K562 (cell line): ENCODE measurements around the gene INMT. TPM values are rescaled to one million over a fixed set of nuclear protein-coding genes. Genes with fewer than 3 reads are reported as not detected.
A peak's percentile ranks its signal among the peaks of the same experiment; 100 is the strongest.

Source experiments
- ATAC-seq: fragments of 200-7000 bp; cut with Tn5 transposase; 3 replicates; pipeline ENCODE4 v1.9.1; 2020; ENCODE audit warnings: moderate library complexity
- BruUV-seq: library from RNA; stranded (reverse); fragments of 400-500 nt; replicated peaks from 2 replicates; lab custom pipeline; 2021; lab: Mats Ljungman, UMichigan
- CTCF ChIA-PET: fragments of 300-600 bp; formaldehyde crosslinking; extraction: SDS; loops from one replicate; lab custom pipeline; 2021; ENCODE audit warnings: low intra/inter-chr PET ratio; lab: Yijun Ruan, JAX
- POLR2A ChIA-PET: fragments of 300-600, 350-650 bp; sonication (Branson Sonifier 250); formaldehyde crosslinking; extraction: SDS; loops from one replicate; lab custom pipeline; 2021; ENCODE audit warnings: antibody characterized with exemption, inconsistent platforms; lab: Yijun Ruan, JAX
- DNase-seq, 4 experiments: peaks; one replicate each; pipeline versions ENCODE4 v3.0.0 to v3.0.0-alpha.2; 2011 to 2018; ENCODE audit warnings: low spot score in 3 of 4, mixed read lengths in 3 of 4; ENCODE audit errors: extremely low read depth in 1 of 4
- FAIRE-seq: peaks from 2 replicates; lab custom pipeline; 2011; peaks lifted over from hg19 to GRCh38; lab: Jason Lieb, UNC
- H2AFZ ChIP-seq: 2 replicates; pipeline ENCODE4 v1.6.0; 2011; ENCODE audit warnings: low read depth, low read length, control low read depth, inconsistent platforms
- H3K27ac ChIP-seq: fragments of 200-600 bp; 3 replicates; pipeline ENCODE4 v1.8.0; 2011; ENCODE audit warnings: low read depth, mild to moderate bottlenecking, control low read depth, inconsistent platforms, low read length, moderate library complexity, mixed read lengths; ENCODE audit errors: extremely low read depth
- H3K27me3 ChIP-seq, 2 experiments: fragments of 300-600 bp in 1 of 2; 2 replicates in 1 of 2; 3 replicates in 1 of 2; pipeline versions ENCODE4 v1.6.0 to v1.8.0; 2011; ENCODE audit warnings: inconsistent platforms in 2 of 2, low read length in 2 of 2, mild to moderate bottlenecking in 1 of 2, mixed read lengths in 1 of 2, moderate library complexity in 1 of 2; ENCODE audit not compliant: control insufficient read depth in 2 of 2, insufficient read depth in 2 of 2
- H3K36me3 ChIP-seq: fragments of 300-600 bp; 3 replicates; pipeline ENCODE4 v1.8.0; 2011; ENCODE audit warnings: mild to moderate bottlenecking, low read length, inconsistent platforms; ENCODE audit not compliant: control insufficient read depth, insufficient read depth
- H3K4me1 ChIP-seq, 2 experiments: fragments of 200-600 bp in 1 of 2; replicated peaks in 1 of 2; 2 replicates in 1 of 2; 3 replicates in 1 of 2; pipeline versions ENCODE4 v1.5.1 to v1.8.0; 2011; ENCODE audit warnings: inconsistent platforms in 2 of 2, low read length in 2 of 2, mild to moderate bottlenecking in 1 of 2, mixed read lengths in 1 of 2, moderate library complexity in 1 of 2; ENCODE audit not compliant: control insufficient read depth in 2 of 2, insufficient read depth in 2 of 2
- H3K4me2 ChIP-seq: 2 replicates; pipeline ENCODE4 v1.6.1; 2011; ENCODE audit warnings: low read length, control low read depth, inconsistent platforms, mixed read lengths; ENCODE audit not compliant: insufficient read depth
- H3K4me3 ChIP-seq: fragments of 200-600 bp; sonication (generic), shearing (Covaris generic); 2 replicates; pipeline ENCODE4 v1.5.1; 2016; ENCODE audit warnings: control low read depth, inconsistent platforms
- H3K79me2 ChIP-seq: fragments of 200-600 bp; 3 replicates; pipeline ENCODE4 v1.8.0; 2011; ENCODE audit warnings: low read length, inconsistent platforms; ENCODE audit not compliant: control insufficient read depth, insufficient read depth
- H3K9ac ChIP-seq, 2 experiments: 2 replicates each; pipeline versions ENCODE4 v1.6.0 to v1.6.1; 2011; ENCODE audit warnings: low read depth in 2 of 2, low read length in 2 of 2, control low read depth in 1 of 2, inconsistent platforms in 1 of 2, mild to moderate bottlenecking in 1 of 2, mixed read lengths in 1 of 2; ENCODE audit not compliant: insufficient read depth in 1 of 2
- H3K9me1 ChIP-seq: one replicate; pipeline ENCODE4 v1.6.0; 2011; ENCODE audit warnings: inconsistent platforms, mild to moderate bottlenecking, low read length, moderate library complexity; ENCODE audit not compliant: control insufficient read depth, insufficient read depth
- H3K9me3 ChIP-seq: replicated peaks from 2 replicates; pipeline ENCODE4 v1.5.1; 2011; ENCODE audit warnings: low read depth, low read length, inconsistent platforms; ENCODE audit not compliant: control insufficient read depth, insufficient read depth
- H4K20me1 ChIP-seq: replicated peaks from 2 replicates; pipeline ENCODE4 v1.6.1; 2011; ENCODE audit warnings: low read length, inconsistent platforms, mixed read lengths; ENCODE audit not compliant: control insufficient read depth, insufficient read depth
- ADNP ChIP-seq: fragments of 200-800 bp; sonication (Bioruptor generic); IDR thresholded peaks from 2 replicates; pipeline ENCODE4 v1.6.1; 2016; ENCODE audit warnings: missing genetic modification characterization, missing compliant biosample characterization
- BCOR ChIP-seq: fragments of 450-650 bp; IDR thresholded peaks from 2 replicates; pipeline ENCODE4 v1.6.1; 2016
- ETV1 ChIP-seq: fragments of 450-650 bp; conservative IDR thresholded peaks from 2 replicates; pipeline ENCODE4 v1.6.1; 2016; ENCODE audit warnings: missing genetic modification characterization, control low read depth, low read depth, missing compliant biosample characterization
- KLF13 ChIP-seq: fragments of 450-650 bp; IDR thresholded peaks from 2 replicates; pipeline ENCODE4 v1.6.1; 2016; ENCODE audit warnings: missing genetic modification characterization, low read depth, mild to moderate bottlenecking, missing compliant biosample characterization, moderate library complexity, borderline replicate concordance
- MEIS2 ChIP-seq: fragments of 450-650 bp; IDR thresholded peaks from 2 replicates; pipeline ENCODE4 v1.6.1; 2014; ENCODE audit warnings: mild to moderate bottlenecking; ENCODE audit not compliant: partially characterized antibody
- MTA1 ChIP-seq: fragments of 450-650 bp; IDR thresholded peaks from 2 replicates; pipeline ENCODE4 v1.6.1; 2017; ENCODE audit warnings: borderline replicate concordance
- NCOA2 ChIP-seq, 2 experiments: fragments of 450-650 bp; IDR thresholded peaks; 2 replicates each; pipeline ENCODE4 v1.6.1; 2018; ENCODE audit warnings: mild to moderate bottlenecking in 2 of 2, moderate library complexity in 1 of 2; ENCODE audit not compliant: partially characterized antibody in 2 of 2
- PBX2 ChIP-seq, 2 experiments: IDR thresholded peaks in 1 of 2; conservative IDR thresholded peaks in 1 of 2; 2 replicates each; pipeline ENCODE4 v1.6.1; 2016; ENCODE audit warnings: low read depth in 2 of 2, mild to moderate bottlenecking in 1 of 2, missing compliant biosample characterization in 1 of 2, missing genetic modification characterization in 1 of 2, moderate library complexity in 1 of 2
- RBM25 ChIP-seq: fragments of 200-400 bp; formaldehyde crosslinking; IDR thresholded peaks from 2 replicates; pipeline ENCODE4 v1.6.1; 2018; ENCODE audit warnings: low read length, low read depth, moderate library complexity; ENCODE audit not compliant: severe bottlenecking
- RREB1 ChIP-seq: fragments of 250-450 bp; sonication (Bioruptor Pico); IDR thresholded peaks from 2 replicates; pipeline ENCODE4 v1.4.0; 2020
- ZNF146 ChIP-seq: IDR thresholded peaks from one replicate; pipeline ENCODE4 v1.6.1; 2018; ENCODE audit warnings: missing compliant biosample characterization; ENCODE audit not compliant: unreplicated experiment
- WGBS: fragments of 100-300 bp; shearing (Covaris generic); methylation state at CpG from one replicate; pipeline ENCODE4 v1.1.6; 2016; ENCODE audit warnings: low coverage, mixed read lengths; ENCODE audit not compliant: insufficient coverage; ENCODE audit errors: missing lambda C conversion rate; 5-methylcytosine and 5-hydroxymethylcytosine counted together
- in situ Hi-C: fragments of 300-500 bp; cut with MboI; formaldehyde crosslinking; loops from 4 replicates; pipeline ENCODE4 v1.15.0; 2018; ENCODE audit warnings: inconsistent platforms, mixed read lengths
- intact Hi-C: fragments of 100-400 bp; cut with micrococcal nuclease; formaldehyde crosslinking; loops from 2 replicates; pipeline ENCODE4 v1.14.2; 2022
- polyA plus RNA-seq, 8 experiments: library from polyadenylated mRNA; depleted of rRNA in 4 of 8; stranded (reverse) in 5 of 8; unstranded in 3 of 8; fragments of >200 nt; fragmentation: Nextera tagmentation in 2 of 8; fragmentation: Illumina TruSeq in 1 of 8; extraction: Ambion mirVana in 2 of 8; extraction: Trizol in 1 of 8; gene quantifications; 2 replicates each; pipeline versions ENCODE4 v1.2.1 to v1.2.3, GENCODE V29; 2011 to 2014; ENCODE audit warnings: inconsistent platforms in 1 of 8, missing spikeins in 1 of 8
- total RNA-seq, 7 experiments: library from RNA; depleted of rRNA in 6 of 7; stranded (reverse); fragments of >200 nt in 6 of 7; fragmentation: Illumina TruSeq in 2 of 7; extraction: Trizol in 2 of 7; gene quantifications; 2 replicates each; pipeline versions ENCODE4 v1.2.1 to v1.2.3, GENCODE V29; 2011 to 2021; ENCODE audit warnings: low replicate concordance in 1 of 7

Gene INMT
- total and polyA plus RNA-seq, 9 of the 15 experiments (the other 6 are each of a cell fraction or from before 2014, with no cell fraction given), result 0.04 to 0.27 TPM; not detected in 7

GRCh38 chr7:30760514-30761213, 8.7 kb downstream of the INMT start:
- CTCF ChIA-PET, result no interaction called here
- no peak overlapping the region for H3K9ac ChIP-seq
- no peak for FAIRE-seq
- peak overlapping the region; percentile 38 for H3K4me2 ChIP-seq
- BruUV-seq, result no TSS peak
- no peak overlapping the region for H2AFZ ChIP-seq
- H3K79me2 ChIP-seq, result no peaks in the 10 kb centered on the region
- intact Hi-C loops, result loop anchor here (1.0 to 5.0 kb wide), 3 partner anchors 11 to 155 kb away; partner anchors contain the start of gene MINDY4
- WGBS, result 31% methylated on average over 3 of the region's 3 CpGs
- in situ Hi-C loops, result no loop called here
- ATAC-seq, result no peak; the same call in 1 of the 3 replicates
- no peaks in the 10 kb centered on the region for H3K27me3 ChIP-seq
- H4K20me1 ChIP-seq, result no peaks in the 10 kb centered on the region
- peak overlapping the region; percentile 92 for H3K27ac ChIP-seq
- DNase-seq, result no peak
- H3K4me1 ChIP-seq, result peaks cover 32 to 47% of the 10 kb centered on the region in 2 experiments
- H3K9me3 ChIP-seq, result no peaks in the 10 kb centered on the region
- H3K36me3 ChIP-seq, result no peaks in the 10 kb centered on the region
- H3K4me3 ChIP-seq, result no peak overlapping the region
- no peaks in the 10 kb centered on the region for H3K9me1 ChIP-seq
- POLR2A ChIA-PET, result interaction anchor here (0.7 to 1.7 kb wide), 8 partner anchors 8 to 154 kb away, joined by 3 to 7 read pairs (median 4); partner anchors contain the start of gene INMT
- peak; percentile 43; the same call in 1 of the 2 replicates for TF ChIP-seq ADNP
- TF ChIP-seq ETV1 (tag), result 0 out of 2 replicates have a peak, but pooled peaks have one; percentile 16
- TF ChIP-seq BCOR, result peak; percentile 86
- peak; percentile 82 for TF ChIP-seq MEIS2
- peak; percentile 76 for TF ChIP-seq RBM25
- 0 out of 2 replicates have a peak, but pooled peaks have one; percentile 6 for TF ChIP-seq KLF13
- TF ChIP-seq ZNF146 (CRISPR knock-in tag), result peak; percentile 27
- no peak for TF ChIP-seq MTA1
- no peak for TF ChIP-seq NCOA2 (IDR thresholded peaks at IDR 0.05; ENCODE audit: partially characterized antibody in 2 of 2)
- no peak for TF ChIP-seq PBX2 (CRISPR knock-in tag; IDR thresholded peaks at IDR 0.05; ENCODE audit: low read depth)
- TF ChIP-seq PBX2 (tag; conservative IDR thresholded peaks at IDR 0.05; ENCODE audit: low read depth), result peak; percentile 35
- TF ChIP-seq RREB1 (CRISPR knock-in tag), result 0 out of 2 replicates have a peak, but pooled peaks have one; percentile 11
